ENCODE data around the gene NECTIN1.

NECTIN1 gene

GRCh38 chr11:119701591-119702549 is 27.1 kb downstream of the NECTIN1 start:
- no peak for DNase-seq (ENCODE audit: low spot score)

DNA sequence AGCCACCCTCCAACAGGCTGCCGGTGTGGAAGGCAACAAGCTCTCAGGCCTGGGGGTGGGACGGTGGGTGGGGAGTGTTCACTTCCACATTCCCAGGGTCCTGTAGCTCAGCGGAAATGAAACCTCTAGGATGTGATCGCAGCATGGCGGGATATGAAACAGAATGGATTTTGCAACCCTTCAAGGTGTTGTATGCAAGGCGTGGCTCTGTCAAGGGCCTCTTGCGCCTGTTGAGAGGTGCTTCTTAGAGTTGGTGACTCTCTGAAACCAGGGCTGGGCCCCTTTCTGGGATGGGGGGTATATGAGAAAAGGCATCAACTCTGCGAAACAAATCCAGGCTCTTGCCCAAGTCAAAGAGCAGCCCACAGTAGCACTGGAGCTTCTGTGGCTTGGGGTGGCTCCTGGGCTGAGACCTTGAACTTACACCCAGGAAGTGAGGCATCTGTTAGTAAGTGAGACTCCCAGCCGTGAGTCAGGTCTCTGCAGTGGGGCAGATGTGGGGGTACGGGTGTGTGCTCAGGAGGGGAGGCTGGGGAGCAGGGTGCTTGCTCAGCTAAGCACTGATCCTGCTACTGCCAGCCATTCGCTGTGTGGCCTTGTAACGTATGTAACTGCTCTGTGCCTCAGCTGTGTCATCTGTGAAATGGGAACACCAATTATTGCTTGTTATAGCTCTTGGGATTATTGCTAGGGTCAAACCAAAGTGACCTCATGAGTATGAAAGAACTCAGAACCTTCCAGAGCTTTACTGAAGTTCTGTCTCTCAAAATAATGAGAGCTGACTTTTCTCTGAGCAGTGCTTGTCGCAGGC is 28.3 kb downstream of the NECTIN1 start:
- DNase-seq (ENCODE audit: low spot score), result no peak
- TF ChIP-seq, protein P1, sequence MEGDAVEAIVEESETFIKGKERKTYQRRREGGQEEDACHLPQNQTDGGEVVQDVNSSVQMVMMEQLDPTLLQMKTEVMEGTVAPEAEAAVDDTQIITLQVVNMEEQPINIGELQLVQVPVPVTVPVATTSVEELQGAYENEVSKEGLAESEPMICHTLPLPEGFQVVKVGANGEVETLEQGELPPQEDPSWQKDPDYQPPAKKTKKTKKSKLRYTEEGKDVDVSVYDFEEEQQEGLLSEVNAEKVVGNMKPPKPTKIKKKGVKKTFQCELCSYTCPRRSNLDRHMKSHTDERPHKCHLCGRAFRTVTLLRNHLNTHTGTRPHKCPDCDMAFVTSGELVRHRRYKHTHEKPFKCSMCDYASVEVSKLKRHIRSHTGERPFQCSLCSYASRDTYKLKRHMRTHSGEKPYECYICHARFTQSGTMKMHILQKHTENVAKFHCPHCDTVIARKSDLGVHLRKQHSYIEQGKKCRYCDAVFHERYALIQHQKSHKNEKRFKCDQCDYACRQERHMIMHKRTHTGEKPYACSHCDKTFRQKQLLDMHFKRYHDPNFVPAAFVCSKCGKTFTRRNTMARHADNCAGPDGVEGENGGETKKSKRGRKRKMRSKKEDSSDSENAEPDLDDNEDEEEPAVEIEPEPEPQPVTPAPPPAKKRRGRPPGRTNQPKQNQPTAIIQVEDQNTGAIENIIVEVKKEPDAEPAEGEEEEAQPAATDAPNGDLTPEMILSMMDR (IDR thresholded peaks at IDR 0.05; ENCODE audit: extremely low read depth, missing control alignments), result no peak

More at GRCh38 chr11:119701591-119702549, 27.1 kb downstream of the NECTIN1 start:
- TF ChIP-seq, protein P1 (IDR thresholded peaks at IDR 0.05; ENCODE audit: extremely low read depth, missing control alignments), result no peak

DNA sequence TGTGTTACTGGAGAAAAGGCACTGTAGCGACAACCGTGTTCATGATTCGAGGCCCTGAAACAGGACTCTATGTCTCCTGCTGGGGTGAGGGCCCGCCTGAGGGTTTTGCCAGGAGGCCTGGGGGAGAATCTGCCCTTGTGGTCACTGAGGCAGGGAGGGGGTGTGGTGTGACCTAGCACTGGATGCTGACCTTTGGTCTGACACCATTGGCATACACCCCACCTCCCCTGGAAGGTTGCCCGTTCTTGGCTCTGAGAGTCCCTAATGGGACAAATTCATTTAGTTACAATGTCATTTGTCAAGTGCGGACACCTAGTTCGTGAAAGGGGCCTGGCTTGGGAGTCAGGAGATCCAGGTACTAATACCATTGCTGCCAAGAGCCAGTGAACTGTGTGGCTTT is 29.0 kb downstream of the NECTIN1 start:
- DNase-seq (ENCODE audit: low spot score), result no peak
- TF ChIP-seq, protein P1 (IDR thresholded peaks at IDR 0.05; ENCODE audit: extremely low read depth, missing control alignments), result no peak

DNA sequence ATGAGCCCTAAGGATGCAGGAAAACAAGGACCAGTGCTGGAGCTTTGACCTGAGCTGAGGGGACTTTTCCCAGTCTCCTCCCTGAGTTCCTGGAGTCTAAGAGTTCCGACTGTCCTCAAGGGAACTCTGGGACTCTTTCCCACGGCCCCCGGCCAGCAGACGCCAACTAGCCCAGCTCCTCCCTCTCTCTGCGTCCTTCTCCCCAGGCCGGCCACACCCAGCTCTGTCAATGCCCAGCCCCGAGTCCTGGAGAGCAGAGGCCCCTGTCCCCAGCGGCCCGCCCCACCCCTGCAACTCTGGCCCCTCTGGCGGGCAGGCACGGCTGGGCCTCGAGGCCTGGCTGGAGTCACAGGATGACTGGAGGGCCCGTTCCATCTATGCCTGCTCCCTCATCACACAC is 29.8 kb downstream of the NECTIN1 start:
- no peak for DNase-seq (ENCODE audit: low spot score)
- TF ChIP-seq, protein P1 (IDR thresholded peaks at IDR 0.05; ENCODE audit: extremely low read depth, missing control alignments), result no peak

GRCh38 chr11:119697882-119698281 is 31.1 kb downstream of the NECTIN1 start:
- no peak for DNase-seq (ENCODE audit: low spot score)
- TF ChIP-seq, protein P1 (IDR thresholded peaks at IDR 0.05; ENCODE audit: extremely low read depth, missing control alignments), result no peak

GRCh38 chr11:119697445-119697844 is 31.6 kb downstream of the NECTIN1 start:
- DNase-seq (ENCODE audit: low spot score), result no peak
- TF ChIP-seq, protein P1 (IDR thresholded peaks at IDR 0.05; ENCODE audit: extremely low read depth, missing control alignments), result no peak
